DOHH2 (cell line): Measurements from ENCODE around the gene FREM2.

Experiments
- H3F3A ChIP-seq: fragments of 200-600 bp; sonication (generic), shearing (Covaris generic); 2 replicates; pipeline ENCODE4 v1.6.0; 2016; ENCODE audit warnings: antibody characterized with exemption, mild to moderate bottlenecking; ENCODE audit not compliant: control insufficient read depth, insufficient read depth
- H3K27ac ChIP-seq: fragments of 200-600 bp; sonication (generic); 2 replicates; pipeline ENCODE4 v1.5.1; 2014; ENCODE audit warnings: low read depth, mild to moderate bottlenecking, low read length, moderate library complexity
- H3K27me3 ChIP-seq: fragments of 200-600 bp; sonication (generic); 2 replicates; pipeline ENCODE4 v1.6.1; 2014; ENCODE audit warnings: mild to moderate bottlenecking, low read length, mixed read lengths; ENCODE audit not compliant: control insufficient read depth
- H3K36me3 ChIP-seq: fragments of 200-600 bp; sonication (generic); 2 replicates; pipeline ENCODE4 v1.6.1; 2014; ENCODE audit warnings: mild to moderate bottlenecking, low read length, moderate library complexity, mixed read lengths; ENCODE audit not compliant: control insufficient read depth
- H3K4me1 ChIP-seq: fragments of 200-600 bp; sonication (generic); 2 replicates; pipeline ENCODE4 v1.6.1; 2014; ENCODE audit warnings: mild to moderate bottlenecking, low read length, mixed read lengths; ENCODE audit not compliant: control insufficient read depth
- H3K4me2 ChIP-seq: fragments of 200-600 bp; sonication (generic); 2 replicates; pipeline ENCODE4 v1.6.0; 2014; ENCODE audit warnings: mild to moderate bottlenecking, low read length, moderate library complexity
- H3K4me3 ChIP-seq: fragments of 200-600 bp; sonication (generic); 2 replicates; pipeline ENCODE4 v1.5.1; 2014; ENCODE audit warnings: mild to moderate bottlenecking, low read length, mixed read lengths
- H3K79me2 ChIP-seq: fragments of 200-600 bp; sonication (generic); 2 replicates; pipeline ENCODE4 v1.6.1; 2014; ENCODE audit warnings: mild to moderate bottlenecking, low read length, mixed read lengths; ENCODE audit not compliant: control insufficient read depth
- H3K9me2 ChIP-seq: fragments of 200-600 bp; sonication (generic); replicated peaks from 2 replicates; pipeline ENCODE4 v1.6.1; 2014; ENCODE audit warnings: mild to moderate bottlenecking, low read length, mixed read lengths; ENCODE audit not compliant: control insufficient read depth
- H3K9me3 ChIP-seq: fragments of 200-600 bp; sonication (generic); 2 replicates; pipeline ENCODE4 v1.6.1; 2014; ENCODE audit warnings: antibody characterized with exemption, low read length, mixed read lengths; ENCODE audit not compliant: control insufficient read depth, insufficient read depth
- H4K20me1 ChIP-seq: fragments of 200-600 bp; sonication (generic); 2 replicates; pipeline ENCODE4 v1.6.0; 2014; ENCODE audit warnings: low read depth, mild to moderate bottlenecking, antibody characterized with exemption, low read length, moderate library complexity; ENCODE audit not compliant: control insufficient read depth, insufficient read depth
- CTCF ChIP-seq: fragments of 200-600 bp; sonication (generic); IDR thresholded peaks from one replicate; pipeline ENCODE4 v1.5.1; 2014; ENCODE audit warnings: antibody characterized with exemption, mild to moderate bottlenecking, low read depth, low read length; ENCODE audit not compliant: poor library complexity, severe bottlenecking
- EZH2phosphoT487 ChIP-seq: fragments of 200-600 bp; sonication (generic); IDR thresholded peaks from 2 replicates; pipeline ENCODE4 v1.6.1; 2017; ENCODE audit warnings: borderline replicate concordance, mild to moderate bottlenecking, antibody characterized with exemption, low read length, moderate library complexity, mixed read lengths

Gene FREM2

DNA sequence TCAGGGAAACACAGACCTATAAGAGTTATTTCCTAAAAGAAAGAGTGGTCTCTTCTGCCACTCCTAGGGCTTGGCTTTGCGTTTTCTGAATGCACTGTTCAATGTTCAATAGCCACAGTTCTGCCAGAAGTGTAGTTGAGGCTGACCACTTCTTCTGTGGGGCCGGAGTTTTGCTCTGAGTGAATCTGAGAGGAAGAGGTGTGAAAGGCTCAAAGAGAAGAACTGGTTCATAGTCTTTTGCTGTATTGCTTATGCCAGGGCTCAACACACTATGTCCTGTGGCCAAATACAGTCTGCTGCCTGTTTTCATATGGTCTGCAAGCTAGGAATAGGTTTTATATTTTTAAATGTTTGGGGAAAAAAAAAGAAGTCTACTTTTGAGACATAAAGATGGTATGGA, 175.6 kb downstream of the FREM2 start:
- Histone ChIP-seq H3K79me2 (no peaks in the 10 kb centered on the region), H3K9me2 (no peaks in the 10 kb centered on the region), H3K9me3 (no peaks in the 10 kb centered on the region), H3K27me3 (peaks cover 5% of the 10 kb centered on the region; the same call in 1 of the 2 replicates), H3K4me2 (no peak overlapping the region), H3F3A (no peaks in the 10 kb centered on the region), H3K4me1 (no peaks in the 10 kb centered on the region), H3K27ac (no peak overlapping the region), H3K36me3 (no peaks in the 10 kb centered on the region), H4K20me1 (no peaks in the 10 kb centered on the region), H3K4me3 (no peak overlapping the region)
- TF ChIP-seq EZH2phosphoT487 (no peak), CTCF (no peak)

- H3F3A ChIP-seq: no peaks in the 10 kb centered on the region
- H3K9me2 ChIP-seq: no peaks in the 10 kb centered on the region
- no peaks in the 10 kb centered on the region for H3K79me2 ChIP-seq
- H3K4me1 ChIP-seq: no peaks in the 10 kb centered on the region
- no peaks in the 10 kb centered on the region for H4K20me1 ChIP-seq
- TF ChIP-seq EZH2phosphoT487 (no peak), CTCF (no peak)
- H3K4me2 ChIP-seq: no peak overlapping the region
- peaks cover 8% of the 10 kb centered on the region; the same call in 1 of the 2 replicates for H3K27me3 ChIP-seq
- no peaks in the 10 kb centered on the region for H3K9me3 ChIP-seq
- no peak overlapping the region for H3K4me3 ChIP-seq
- H3K27ac ChIP-seq: no peak overlapping the region
- H3K36me3 ChIP-seq: no peaks in the 10 kb centered on the region
These were observed 176.7 kb downstream of the FREM2 start for GRCh38 chr13:38863536-38863935.

DNA sequence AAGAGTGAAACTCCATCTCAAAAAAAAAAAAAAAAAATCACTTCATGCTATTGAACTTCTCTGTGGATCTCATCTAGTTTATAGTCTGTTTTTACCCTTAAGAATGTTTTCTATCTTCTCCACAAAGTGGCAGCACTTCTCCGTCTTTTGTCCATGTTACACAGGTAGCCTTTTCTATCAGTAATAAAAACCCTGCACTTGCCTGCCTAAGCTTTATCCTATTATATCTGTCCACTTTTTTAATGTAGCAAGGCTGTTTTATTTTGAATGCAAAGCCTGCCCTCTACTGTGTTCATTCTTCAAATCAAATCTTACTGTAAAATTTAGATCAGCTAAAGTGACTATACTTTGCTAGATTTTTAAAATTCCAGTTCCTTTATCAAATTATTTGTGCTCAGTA, 179.8 kb downstream of the FREM2 start:
- Histone ChIP-seq H3K79me2 (no peaks in the 10 kb centered on the region), H4K20me1 (no peaks in the 10 kb centered on the region), H3K36me3 (no peaks in the 10 kb centered on the region), H3K4me2 (no peak overlapping the region), H3K9me3 (no peaks in the 10 kb centered on the region), H3K27me3 (peaks cover 13% of the 10 kb centered on the region), H3K9me2 (no peaks in the 10 kb centered on the region), H3K4me3 (no peak overlapping the region), H3K4me1 (no peaks in the 10 kb centered on the region), H3F3A (no peaks in the 10 kb centered on the region), H3K27ac (no peak overlapping the region)
- TF ChIP-seq EZH2phosphoT487: no peak
- TF ChIP-seq CTCF: no peak

- no peak overlapping the region for H3K4me3 ChIP-seq
- no peak for TF ChIP-seq CTCF
- TF ChIP-seq EZH2phosphoT487: no peak
- H3K79me2 ChIP-seq: no peaks in the 10 kb centered on the region
- no peak overlapping the region for H3K27ac ChIP-seq
- no peak overlapping the region for H3K4me2 ChIP-seq
- no peaks in the 10 kb centered on the region for H3F3A ChIP-seq
- H3K9me3 ChIP-seq: no peaks in the 10 kb centered on the region
- H3K9me2 ChIP-seq: no peaks in the 10 kb centered on the region
- no peaks in the 10 kb centered on the region for H4K20me1 ChIP-seq
- H3K4me1 ChIP-seq: no peaks in the 10 kb centered on the region
- peaks cover 16% of the 10 kb centered on the region for H3K27me3 ChIP-seq
- H3K36me3 ChIP-seq: no peaks in the 10 kb centered on the region
These were observed 181.5 kb downstream of the FREM2 start for GRCh38 chr13:38868399-38868798.
